ENCODE data around the gene UBAP2L.
"Not testable (repeated sequence)": the region's sequence is repeated elsewhere in the genome, so short reads cannot be mapped to it uniquely, and the experiment has no call there.

UBAP2L gene

DNA sequence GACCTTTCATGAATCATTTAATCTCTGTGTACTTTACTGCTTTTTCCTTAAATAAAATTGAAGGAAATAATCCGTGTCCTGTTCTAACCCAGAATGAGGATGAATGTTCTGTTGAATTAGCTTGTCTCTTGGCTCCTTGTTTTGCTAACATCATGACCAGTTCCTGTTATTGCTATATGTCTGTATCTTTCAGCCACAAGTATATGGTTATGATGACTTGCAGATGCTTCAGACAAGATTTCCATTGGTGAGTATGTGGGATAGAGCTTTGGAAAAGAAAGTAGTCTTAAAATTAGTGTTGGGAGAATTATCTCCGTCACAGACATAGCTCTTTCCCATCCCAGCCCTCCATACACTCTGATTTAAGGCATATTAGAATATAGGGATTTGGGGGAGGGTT lies 38.0 kb downstream of the UBAP2L start:
- no peak for DNase-seq

DNA sequence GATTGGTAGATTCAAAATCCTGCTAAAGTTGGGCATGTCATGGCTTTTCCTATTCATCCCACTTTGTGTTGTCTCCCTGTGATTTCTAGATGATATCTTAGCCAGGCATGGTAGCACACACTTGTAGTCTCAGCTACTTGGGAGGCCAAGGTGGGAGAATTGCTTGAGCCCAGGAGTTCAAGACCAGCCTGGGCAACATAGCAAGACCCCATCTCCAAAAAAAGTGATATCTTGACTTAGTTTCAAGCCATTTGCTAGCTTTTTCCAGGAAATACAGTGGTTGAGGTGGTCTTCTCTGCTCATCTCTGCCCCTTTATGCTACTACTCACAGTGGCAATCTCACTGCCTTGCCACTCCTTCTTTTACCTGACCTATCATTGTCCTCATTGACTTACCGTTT lies 39.4 kb downstream of the UBAP2L start:
- no peak for DNase-seq

DNA sequence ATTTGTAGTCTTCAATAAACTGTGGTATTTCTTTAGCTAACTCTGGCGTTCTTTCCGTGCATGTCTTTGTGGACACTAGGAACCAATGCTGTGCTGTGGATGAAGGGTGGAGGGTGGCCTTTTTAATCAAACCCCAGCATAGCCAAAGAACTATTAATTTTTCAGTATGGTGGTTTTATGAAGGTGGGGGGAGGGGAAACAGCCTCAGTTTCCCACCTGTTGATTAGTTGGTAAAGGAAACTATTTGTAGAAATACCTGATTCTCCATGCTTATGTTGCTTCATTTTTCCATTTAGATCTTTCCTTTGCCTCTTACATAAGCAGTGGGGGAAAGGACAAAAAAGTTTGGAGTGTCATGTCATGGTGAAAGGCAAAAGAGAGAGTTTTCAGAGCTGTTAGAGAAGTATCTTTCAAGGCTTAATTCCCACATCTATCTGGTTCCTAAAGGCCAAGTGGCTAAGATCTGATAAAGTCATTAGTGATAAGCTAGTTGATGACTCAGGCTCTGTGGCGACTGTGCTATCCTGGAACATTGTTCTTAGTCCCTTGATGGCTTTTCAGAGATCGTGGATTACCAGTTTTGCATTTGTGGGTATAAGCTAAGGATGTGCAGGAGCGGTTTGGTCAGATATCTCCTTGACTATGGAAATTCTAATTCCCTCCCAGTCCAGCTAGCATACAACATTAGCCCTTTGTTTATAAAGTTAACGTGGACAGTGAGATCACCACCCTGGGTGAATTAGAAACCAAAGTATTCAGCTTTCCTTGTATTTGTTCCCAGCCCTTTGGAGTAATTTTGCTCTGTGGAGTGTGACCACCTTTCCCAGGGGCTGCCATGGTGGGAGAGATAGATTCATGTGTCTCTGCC lies 42.9 kb downstream of the UBAP2L start:
- DNase-seq, result no peak

DNA sequence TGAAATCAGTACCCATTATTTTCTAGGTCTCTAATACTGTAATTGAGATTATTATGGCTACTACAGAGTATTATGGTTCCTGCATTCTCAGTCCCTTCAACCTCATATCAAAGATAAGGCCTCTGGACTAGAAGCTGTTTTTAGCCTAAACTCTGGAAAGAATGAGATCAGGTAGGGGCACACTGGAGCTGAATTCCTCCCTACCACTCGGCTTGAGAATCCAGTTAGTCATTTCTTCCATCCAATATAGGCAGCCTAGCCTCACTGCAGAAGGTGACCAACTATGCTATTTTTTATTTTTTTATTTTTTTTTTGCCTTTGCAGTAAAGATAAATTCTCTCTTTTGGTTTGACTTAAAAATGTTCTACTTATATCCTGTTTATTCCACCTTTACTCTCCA lies 43.7 kb downstream of the UBAP2L start:
- no peak for DNase-seq

GRCh38 chr1:154265586-154265985 lies 44.8 kb downstream of the UBAP2L start:
- DNase-seq, result no peak

- DNase-seq, result no peak
Observed at GRCh38 chr1:154270833-154271232, 50.1 kb downstream of the UBAP2L start.

DNA sequence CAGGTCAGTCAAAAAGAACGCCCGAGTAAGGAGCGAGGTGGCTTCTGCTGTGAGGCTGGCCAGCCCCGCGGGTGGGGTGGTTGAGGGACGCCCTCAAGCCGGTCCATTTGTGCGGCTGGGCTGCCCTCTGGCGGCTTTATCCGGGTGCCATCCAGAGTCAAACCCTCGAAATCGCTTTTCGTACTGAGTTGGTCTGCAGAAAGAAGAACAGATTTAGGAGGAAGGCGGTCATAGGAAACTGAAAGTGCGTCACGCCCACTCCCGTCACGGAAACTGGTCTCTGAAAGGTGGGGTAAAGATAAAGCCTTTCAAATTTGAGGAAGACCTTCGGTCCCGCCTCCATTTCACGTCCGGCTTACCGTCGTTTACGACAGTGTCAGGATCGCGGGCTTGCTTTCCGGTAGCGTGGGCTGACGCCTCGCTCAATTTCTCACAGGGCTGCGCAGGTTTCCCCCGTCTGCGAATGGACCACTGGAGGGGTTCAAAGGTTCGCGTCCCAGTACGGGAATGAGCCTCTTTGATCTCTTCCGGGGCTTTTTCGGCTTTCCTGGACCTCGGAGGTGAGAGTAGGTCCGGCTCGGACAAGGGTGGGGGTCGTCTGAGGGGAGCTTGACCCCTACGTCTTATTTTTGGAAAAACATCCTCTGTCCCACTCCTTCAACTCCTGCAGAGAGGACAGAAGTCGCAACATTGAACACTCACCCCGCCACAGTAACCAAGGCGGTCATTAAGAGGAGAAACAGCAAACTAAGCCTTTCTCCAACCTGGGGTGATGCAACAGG lies 51.7 kb downstream of the UBAP2L start, which contains the start of gene HAX1:
HAX1 (plus strand) TSS at position 413 of the 782 bp plus-strand sequence; CDS start at position 508, 95 bp downstream.
- DNase-seq, result peak; percentile 73

DNA sequence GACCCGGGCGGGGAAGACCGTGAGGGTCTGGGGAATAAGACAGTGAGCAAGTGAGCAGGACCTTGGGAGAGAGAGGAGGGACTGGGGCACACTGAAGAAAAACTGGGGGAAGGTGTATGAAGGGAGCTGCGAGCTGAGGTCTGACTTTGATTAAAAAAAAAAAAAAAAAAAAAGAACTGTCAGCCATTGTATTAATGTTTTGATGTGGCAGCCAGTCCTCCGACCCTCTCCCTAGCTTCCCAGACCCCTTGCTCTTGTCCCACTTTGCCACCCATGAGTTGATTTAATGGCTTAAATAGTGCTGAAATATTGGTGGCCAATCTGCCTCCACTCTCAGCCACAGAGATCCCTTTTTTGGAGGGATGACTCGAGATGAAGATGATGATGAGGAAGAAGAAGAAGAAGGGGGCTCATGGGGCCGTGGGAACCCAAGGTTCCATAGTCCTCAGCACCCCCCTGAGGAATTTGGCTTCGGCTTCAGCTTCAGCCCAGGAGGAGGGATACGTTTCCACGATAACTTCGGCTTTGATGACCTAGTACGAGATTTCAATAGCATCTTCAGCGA lies 52.3 kb downstream of the UBAP2L start:
- no peak for DNase-seq

- no peak for DNase-seq
Observed at GRCh38 chr1:154276797-154277196, 56.0 kb downstream of the UBAP2L start.

- DNase-seq, result not testable (repeated sequence)
Observed at GRCh38 chr1:154287591-154287990, 66.8 kb downstream of the UBAP2L start.

DNA sequence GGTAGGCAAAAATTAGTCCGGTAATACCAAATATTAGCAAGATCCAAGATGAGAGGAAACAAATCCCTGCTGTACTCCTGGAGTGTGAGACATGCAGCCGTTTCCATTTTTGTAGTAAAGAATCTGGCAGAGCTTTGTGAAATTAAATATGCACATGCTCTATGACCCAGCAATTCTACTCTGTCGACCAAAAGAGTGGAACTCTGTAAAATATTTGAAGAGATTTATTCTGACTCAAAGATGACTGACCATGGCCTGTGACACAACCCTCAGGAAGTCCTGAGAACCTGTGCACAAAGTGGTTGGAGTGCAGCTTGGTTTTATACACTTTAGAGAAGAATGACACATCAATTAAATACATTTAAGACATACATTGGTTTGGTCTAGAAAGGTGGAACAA lies 67.9 kb downstream of the UBAP2L start:
- no peak for DNase-seq

DNA sequence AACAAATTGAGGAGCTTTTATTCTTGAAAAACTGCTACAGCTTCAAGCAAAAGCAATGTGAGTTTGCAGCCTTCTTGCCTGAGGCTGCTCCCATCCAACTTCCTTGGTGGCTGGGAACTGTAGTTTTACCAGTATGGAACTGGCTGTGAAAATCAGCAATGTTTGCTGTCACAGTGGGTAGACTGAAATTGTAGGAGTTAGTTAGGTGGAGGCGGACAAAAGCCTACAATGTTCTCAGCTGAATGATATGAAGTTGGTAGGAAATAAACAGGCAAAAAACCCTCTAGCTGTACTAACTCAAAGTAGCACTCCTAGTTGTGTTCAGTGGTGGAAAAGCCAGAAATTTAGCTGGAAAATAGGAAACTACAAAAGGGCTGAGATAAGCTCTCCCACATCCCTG lies 70.2 kb downstream of the UBAP2L start:
- DNase-seq, result no peak

DNA sequence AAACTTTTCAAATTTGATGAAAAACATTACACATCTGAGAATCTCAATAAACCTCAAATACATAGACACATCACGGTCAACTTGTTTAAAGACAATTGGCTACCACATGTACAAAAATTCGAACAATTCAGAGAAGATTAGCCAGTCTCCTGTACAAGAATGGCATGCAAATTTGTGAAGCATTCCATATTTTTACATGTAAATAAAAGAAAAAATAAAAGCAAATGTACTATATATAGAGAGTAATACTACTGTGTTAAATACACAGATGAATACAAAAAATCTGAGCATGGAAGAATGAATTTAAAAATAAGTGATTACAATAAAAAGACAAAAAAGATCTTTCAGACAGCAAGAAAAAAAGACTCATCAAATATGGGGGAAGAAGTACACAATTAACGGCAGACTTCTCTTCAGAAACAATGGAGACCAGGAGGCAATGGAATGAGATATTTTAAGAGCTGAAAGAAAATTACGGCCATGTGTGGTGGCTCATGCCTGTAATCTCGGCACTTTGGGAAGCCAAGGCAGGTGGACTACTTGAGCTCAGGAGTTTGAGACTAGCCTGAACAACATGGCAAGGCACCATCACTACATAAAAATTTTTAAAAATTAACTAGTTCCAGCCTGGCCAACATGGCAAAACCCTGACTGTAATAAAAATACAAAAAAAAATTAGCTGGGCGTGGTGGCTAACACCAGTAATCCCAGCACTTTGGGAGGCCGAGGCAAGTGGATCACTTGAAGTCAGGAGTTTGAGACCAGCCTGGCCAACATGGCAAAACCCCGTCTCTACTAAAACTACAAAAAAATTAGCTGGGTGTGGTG lies 74.9 kb downstream of the UBAP2L start:
- DNase-seq, result peak; percentile 7

DNA sequence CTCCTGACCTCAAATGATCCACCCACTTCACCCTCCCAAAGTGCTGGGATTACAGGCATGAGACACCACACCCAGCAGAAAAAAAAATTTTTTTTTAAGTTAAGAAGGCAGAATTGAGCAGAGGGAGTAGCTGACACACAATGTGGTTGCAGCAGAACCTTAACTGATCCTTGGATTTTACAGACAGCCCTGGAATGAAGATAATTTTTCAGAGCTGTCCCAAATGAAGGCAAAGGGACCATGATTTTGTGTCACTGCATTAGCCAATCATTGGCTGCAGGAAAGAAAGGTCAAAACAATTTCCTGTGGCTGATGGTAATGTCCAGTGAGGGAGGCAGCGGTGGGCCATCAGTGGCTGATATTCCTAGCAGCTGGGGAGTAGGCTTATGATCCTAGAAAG lies 80.8 kb downstream of the UBAP2L start:
- no peak for DNase-seq

GRCh38 chr1:154304664-154305337 lies 84.0 kb downstream of the UBAP2L start:
- DNase-seq, result no peak

- DNase-seq, result no peak
Observed at GRCh38 chr1:154306151-154306550, 85.4 kb downstream of the UBAP2L start.

DNA sequence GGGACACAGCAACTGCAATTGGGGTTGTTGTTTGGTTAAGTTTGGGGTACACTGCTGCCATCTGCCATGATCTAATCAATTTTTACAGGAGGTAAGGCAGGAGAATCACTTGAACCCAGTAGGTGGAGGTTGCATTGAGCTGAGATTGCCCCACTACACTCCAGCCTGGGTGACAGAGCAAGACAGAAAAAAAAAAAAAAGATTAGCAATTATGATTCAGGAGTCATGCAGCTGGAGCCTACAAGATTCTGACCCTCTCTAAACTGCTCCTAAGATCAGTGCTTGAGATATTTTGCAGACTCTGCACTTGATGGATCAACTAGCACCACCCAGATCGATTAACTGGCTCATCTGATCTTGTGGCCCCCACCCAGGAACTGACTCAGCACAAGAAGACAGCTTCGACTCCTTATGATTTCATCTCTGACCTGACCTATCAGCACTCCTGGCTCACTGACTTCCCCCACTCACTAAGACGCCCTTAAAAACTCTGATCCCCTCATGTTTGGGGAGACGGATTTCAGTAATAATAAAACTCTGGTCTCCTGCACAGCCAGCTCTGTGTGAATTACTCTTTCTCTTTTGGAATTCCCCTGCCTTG lies 87.0 kb downstream of the UBAP2L start:
- not testable (repeated sequence) for DNase-seq

GRCh38 chr1:154309136-154309535 lies 88.4 kb downstream of the UBAP2L start:
- DNase-seq, result not testable (repeated sequence)

GRCh38 chr1:154312229-154313065 lies 91.7 kb downstream of the UBAP2L start:
- not testable (repeated sequence) for DNase-seq

DNA sequence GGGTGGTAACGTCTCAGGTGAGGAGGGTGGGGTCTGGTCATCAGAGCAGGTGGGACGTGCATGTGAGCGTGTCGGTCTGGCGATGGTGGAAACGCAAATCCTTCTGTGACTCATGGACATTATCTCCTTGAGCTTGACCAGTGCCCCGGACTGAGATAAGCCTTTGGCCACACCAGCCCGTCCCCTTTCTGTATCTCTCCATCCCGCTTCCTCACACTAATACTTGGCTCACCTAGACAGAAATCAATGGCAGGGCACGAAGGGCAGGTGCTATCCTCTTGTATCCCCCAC lies 92.3 kb downstream of the UBAP2L start:
- no peak for DNase-seq

DNA sequence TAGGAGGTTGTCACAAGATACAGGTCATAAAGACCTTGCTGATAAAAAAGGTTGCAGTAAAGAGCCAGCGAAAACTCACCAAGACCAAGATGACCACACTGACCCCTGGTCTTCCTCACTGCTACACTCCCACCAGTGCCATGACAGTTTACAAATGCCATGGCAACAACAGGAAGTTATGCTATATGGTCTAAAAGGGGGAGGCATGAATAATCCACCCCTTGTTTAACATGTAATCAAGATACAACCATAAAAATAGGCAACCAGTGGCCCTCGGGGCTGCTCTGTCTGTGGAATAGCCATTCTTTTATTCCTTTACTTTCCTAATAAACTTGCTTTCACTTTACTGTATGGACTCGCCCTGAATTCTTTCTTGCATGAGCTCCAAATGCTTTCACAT lies 93.5 kb downstream of the UBAP2L start:
- DNase-seq, result not testable (repeated sequence)
